Measurements from ENCODE around the gene RYR2. TPM values are rescaled to one million over a fixed set of nuclear protein-coding genes. Genes with fewer than 3 reads are reported as not detected.

Gene RYR2
- total RNA-seq, 2 experiments from 2014 or later = not detected

GRCh38 chr1:237324226-237324625 is 282.2 kb downstream of the RYR2 start:
- no TSS peak for BruUV-seq (replicated peaks)

GRCh38 chr1:237327061-237327460 is 285.1 kb downstream of the RYR2 start:
- intact Hi-C loops (cut with micrococcal nuclease; ENCODE audit: unreplicated experiment) = no loop called here
- no peak for DNase-seq (ENCODE audit: low spot score)
- H3K4me1 ChIP-seq (ENCODE audit: insufficient read depth, low read length, poor library complexity, severe bottlenecking) = no peaks in the 10 kb centered on the region
- CTCF ChIA-PET (ENCODE audit: unreplicated experiment) = no interaction called here
- TF ChIP-seq, protein P1, sequence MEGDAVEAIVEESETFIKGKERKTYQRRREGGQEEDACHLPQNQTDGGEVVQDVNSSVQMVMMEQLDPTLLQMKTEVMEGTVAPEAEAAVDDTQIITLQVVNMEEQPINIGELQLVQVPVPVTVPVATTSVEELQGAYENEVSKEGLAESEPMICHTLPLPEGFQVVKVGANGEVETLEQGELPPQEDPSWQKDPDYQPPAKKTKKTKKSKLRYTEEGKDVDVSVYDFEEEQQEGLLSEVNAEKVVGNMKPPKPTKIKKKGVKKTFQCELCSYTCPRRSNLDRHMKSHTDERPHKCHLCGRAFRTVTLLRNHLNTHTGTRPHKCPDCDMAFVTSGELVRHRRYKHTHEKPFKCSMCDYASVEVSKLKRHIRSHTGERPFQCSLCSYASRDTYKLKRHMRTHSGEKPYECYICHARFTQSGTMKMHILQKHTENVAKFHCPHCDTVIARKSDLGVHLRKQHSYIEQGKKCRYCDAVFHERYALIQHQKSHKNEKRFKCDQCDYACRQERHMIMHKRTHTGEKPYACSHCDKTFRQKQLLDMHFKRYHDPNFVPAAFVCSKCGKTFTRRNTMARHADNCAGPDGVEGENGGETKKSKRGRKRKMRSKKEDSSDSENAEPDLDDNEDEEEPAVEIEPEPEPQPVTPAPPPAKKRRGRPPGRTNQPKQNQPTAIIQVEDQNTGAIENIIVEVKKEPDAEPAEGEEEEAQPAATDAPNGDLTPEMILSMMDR (conservative IDR thresholded peaks at IDR 0.05; ENCODE audit: low read length) = no peak
- no peak for TF ChIP-seq EZH2phosphoT487 (IDR thresholded peaks at IDR 0.05; ENCODE audit: borderline replicate concordance, low read depth, low read length)
- H3K9me2 ChIP-seq (ENCODE audit: insufficient read depth, low read length) = no peaks in the 10 kb centered on the region
- H2AFZ ChIP-seq (ENCODE audit: low read length) = no peak overlapping the region
- no peak overlapping the region for H3K4me2 ChIP-seq (ENCODE audit: low read length)
- POLR2A ChIA-PET = interaction anchor here (1.0 kb wide), 1 partner anchor 35 kb away, joined by 3 read pairs; no protein-coding TSS in a partner anchor
- no peak overlapping the region for H3K27ac ChIP-seq (ENCODE audit: low read depth, low read length, poor library complexity, severe bottlenecking)
- H3K9me3 ChIP-seq (ENCODE audit: low read length) = no peaks in the 10 kb centered on the region
- H3K4me3 ChIP-seq (ENCODE audit: low read depth, low read length, poor library complexity, severe bottlenecking) = no peak overlapping the region
- no TSS peak for BruUV-seq (replicated peaks)
- H3K36me3 ChIP-seq (ENCODE audit: insufficient read depth, low read length) = no peaks in the 10 kb centered on the region
- H3K79me2 ChIP-seq (ENCODE audit: insufficient read depth, low read depth, low read length) = no peaks in the 10 kb centered on the region
- no peaks in the 10 kb centered on the region for H4K20me1 ChIP-seq (ENCODE audit: insufficient read depth, low read length)

More at GRCh38 chr1:237324226-237324625, 282.2 kb downstream of the RYR2 start:
- H3K36me3 ChIP-seq (ENCODE audit: insufficient read depth, low read length) = no peaks in the 10 kb centered on the region
- no peaks in the 10 kb centered on the region for H4K20me1 ChIP-seq (ENCODE audit: insufficient read depth, low read length)
- no peaks in the 10 kb centered on the region for H3K9me2 ChIP-seq (ENCODE audit: insufficient read depth, low read length)
- ChIA-PET POLR2A (no interaction called here), CTCF (ENCODE audit: unreplicated experiment) (no interaction called here)
- no peak overlapping the region for H3K4me2 ChIP-seq (ENCODE audit: low read length)
- H2AFZ ChIP-seq (ENCODE audit: low read length) = no peak overlapping the region
- H3K4me3 ChIP-seq (ENCODE audit: low read depth, low read length, poor library complexity, severe bottlenecking) = no peak overlapping the region
- H3K9me3 ChIP-seq (ENCODE audit: low read length) = no peaks in the 10 kb centered on the region
- intact Hi-C loops (cut with micrococcal nuclease; ENCODE audit: unreplicated experiment) = no loop called here
- TF ChIP-seq, protein P1 (conservative IDR thresholded peaks at IDR 0.05; ENCODE audit: low read length) = no peak
- no peak for TF ChIP-seq EZH2phosphoT487 (IDR thresholded peaks at IDR 0.05; ENCODE audit: borderline replicate concordance, low read depth, low read length)
- DNase-seq (ENCODE audit: low spot score) = no peak
- H3K79me2 ChIP-seq (ENCODE audit: insufficient read depth, low read depth, low read length) = no peaks in the 10 kb centered on the region
- H3K4me1 ChIP-seq (ENCODE audit: insufficient read depth, low read length, poor library complexity, severe bottlenecking) = no peaks in the 10 kb centered on the region
- no peak overlapping the region for H3K27ac ChIP-seq (ENCODE audit: low read depth, low read length, poor library complexity, severe bottlenecking)

DNA sequence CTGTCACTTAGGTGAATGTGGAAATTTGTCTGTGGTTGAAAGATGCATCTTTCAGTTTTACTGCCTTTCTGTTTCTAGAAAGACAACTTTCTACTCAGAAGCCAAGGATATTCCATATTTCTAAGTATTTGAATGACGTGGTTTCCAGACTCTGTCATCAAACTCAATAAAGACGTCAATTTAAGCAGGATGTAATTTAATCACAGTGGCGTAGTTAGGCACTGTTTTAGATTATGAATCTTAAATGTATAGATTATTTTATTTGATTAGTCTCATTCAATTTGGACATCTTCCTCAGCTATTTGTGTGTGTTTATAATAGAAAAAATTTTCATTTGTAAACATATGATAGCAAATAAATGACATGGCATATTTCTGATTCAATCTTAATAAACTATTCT is 298.9 kb downstream of the RYR2 start:
- H3K27ac ChIP-seq (ENCODE audit: low read depth, low read length, poor library complexity, severe bottlenecking) = no peak overlapping the region
- BruUV-seq (replicated peaks) = no TSS peak
- ChIA-PET CTCF (ENCODE audit: unreplicated experiment) (no interaction called here), POLR2A (interaction anchor here (1.0 kb wide), 1 partner anchor 625 kb away, joined by 6 read pairs; no protein-coding TSS in a partner anchor)
- H3K4me2 ChIP-seq (ENCODE audit: low read length) = no peak overlapping the region
- no peak overlapping the region for H2AFZ ChIP-seq (ENCODE audit: low read length)
- no peak for DNase-seq (ENCODE audit: low spot score)
- no peaks in the 10 kb centered on the region for H4K20me1 ChIP-seq (ENCODE audit: insufficient read depth, low read length)
- H3K9me2 ChIP-seq (ENCODE audit: insufficient read depth, low read length) = no peaks in the 10 kb centered on the region
- no peaks in the 10 kb centered on the region for H3K79me2 ChIP-seq (ENCODE audit: insufficient read depth, low read depth, low read length)
- no peaks in the 10 kb centered on the region for H3K4me1 ChIP-seq (ENCODE audit: insufficient read depth, low read length, poor library complexity, severe bottlenecking)
- intact Hi-C loops (cut with micrococcal nuclease; ENCODE audit: unreplicated experiment) = no loop called here
- no peaks in the 10 kb centered on the region for H3K36me3 ChIP-seq (ENCODE audit: insufficient read depth, low read length)
- H3K9me3 ChIP-seq (ENCODE audit: low read length) = no peaks in the 10 kb centered on the region
- TF ChIP-seq, protein P1 (conservative IDR thresholded peaks at IDR 0.05; ENCODE audit: low read length) = no peak
- no peak overlapping the region for H3K4me3 ChIP-seq (ENCODE audit: low read depth, low read length, poor library complexity, severe bottlenecking)
